Measurements from ENCODE around the gene BSDC1. TPM values are rescaled to one million over a fixed set of nuclear protein-coding genes. Genes with fewer than 3 reads are reported as not detected.

BSDC1 gene
- total and polyA plus RNA-seq, 9 donors, result 54.9 to 107 (median 72.9) TPM

DNA sequence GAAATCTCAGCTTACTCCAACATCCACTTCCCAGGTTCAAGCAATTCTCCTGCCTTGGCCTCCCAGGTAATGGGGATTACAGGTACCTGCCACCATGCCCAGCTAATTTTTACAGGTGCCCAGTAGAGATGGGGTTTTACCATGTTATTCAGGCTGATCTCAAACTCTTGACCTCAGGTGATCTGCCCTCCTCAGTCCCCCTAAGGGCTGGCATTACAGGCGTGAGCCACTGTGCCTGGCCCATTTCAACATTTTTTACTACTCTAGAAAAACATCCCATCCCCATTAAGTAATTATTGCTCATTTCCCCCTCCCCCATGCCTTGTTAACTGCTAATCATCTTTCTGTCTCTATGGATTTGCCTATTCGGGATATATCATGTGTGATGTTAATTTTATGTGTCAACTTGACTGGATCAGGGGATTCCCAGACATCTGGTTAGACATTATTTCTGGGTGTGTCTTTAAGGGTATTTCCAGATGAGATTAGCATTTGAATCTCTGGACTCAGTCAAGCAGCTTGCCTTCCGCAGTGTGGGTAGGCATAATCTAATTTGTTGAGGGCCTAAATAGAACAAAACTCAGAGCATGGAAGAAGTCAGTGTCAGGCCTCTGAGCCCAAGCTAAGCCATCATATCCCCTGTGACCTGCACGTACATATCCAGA lies 37.6 kb upstream of the BSDC1 start:
- WGBS, 3 donors, result 79 to 83% (median 81%) methylated on average over 4 of the region's 4 CpGs
- DNase-seq, result no peak
- Histone ChIP-seq H3K27ac (no peak overlapping the region), H3K36me3 (no peaks in the 10 kb centered on the region), H3K4me1 (ENCODE audit: insufficient read depth) (no peaks in the 10 kb centered on the region), H3K4me3 (no peak overlapping the region), H3K9me3 (no peaks in the 10 kb centered on the region), H3K27me3 (no peaks in the 10 kb centered on the region)
- TF ChIP-seq POLR2A (IDR thresholded peaks at IDR 0.05), result no peak
- intact Hi-C loops (cut with DNase I), result no loop called here

DNA sequence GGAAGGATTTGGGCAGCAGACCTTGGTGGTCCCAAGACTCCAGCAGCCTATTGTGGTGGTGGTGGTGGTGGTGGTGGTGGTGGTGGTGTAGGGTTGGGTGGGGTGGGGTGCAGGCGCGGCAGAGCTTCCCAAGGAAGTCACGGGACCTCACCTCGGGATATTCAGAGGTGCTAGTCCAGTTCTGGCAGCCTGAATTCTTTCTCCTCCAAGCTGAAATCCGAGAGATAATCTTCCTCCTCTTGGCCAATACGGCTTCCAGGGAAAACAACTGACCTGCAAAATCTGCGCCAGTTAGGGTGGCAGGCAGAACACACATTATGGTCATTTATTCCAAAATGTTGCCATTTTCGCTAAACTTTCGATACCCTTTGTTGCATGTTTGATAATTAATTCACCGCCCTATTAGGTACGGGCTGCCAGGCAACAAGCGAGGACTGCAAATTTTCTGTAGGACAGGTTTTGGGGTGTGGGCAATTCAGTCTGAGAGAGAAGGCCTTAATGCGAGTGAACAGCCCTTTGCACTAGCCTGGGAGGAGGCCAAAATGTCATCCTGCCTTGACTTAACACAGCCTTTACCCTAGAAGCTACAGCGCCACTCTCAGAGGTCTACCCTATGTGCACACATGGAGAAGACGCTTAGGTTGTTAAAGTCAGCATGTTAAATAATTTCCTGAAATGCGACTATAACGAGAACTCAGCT lies 33.2 kb upstream of the BSDC1 start:
- Histone ChIP-seq H3K4me3 (no peak overlapping the region), H3K27me3 (no peaks in the 10 kb centered on the region), H3K36me3 (no peaks in the 10 kb centered on the region), H3K9me3 (no peaks in the 10 kb centered on the region), H3K27ac (no peak overlapping the region), H3K4me1 (ENCODE audit: insufficient read depth) (no peaks in the 10 kb centered on the region)
- intact Hi-C loops (cut with DNase I), result no loop called here
- DNase-seq, result no peak
- 67 to 76% (median 69%) methylated on average over 16 to 17 of the region's 17 CpGs for WGBS, 3 donors
- TF ChIP-seq POLR2A (IDR thresholded peaks at IDR 0.05) (no peak), EP300 (IDR thresholded peaks at IDR 0.05) (no peak)
- TF ChIP-seq, protein P1, sequence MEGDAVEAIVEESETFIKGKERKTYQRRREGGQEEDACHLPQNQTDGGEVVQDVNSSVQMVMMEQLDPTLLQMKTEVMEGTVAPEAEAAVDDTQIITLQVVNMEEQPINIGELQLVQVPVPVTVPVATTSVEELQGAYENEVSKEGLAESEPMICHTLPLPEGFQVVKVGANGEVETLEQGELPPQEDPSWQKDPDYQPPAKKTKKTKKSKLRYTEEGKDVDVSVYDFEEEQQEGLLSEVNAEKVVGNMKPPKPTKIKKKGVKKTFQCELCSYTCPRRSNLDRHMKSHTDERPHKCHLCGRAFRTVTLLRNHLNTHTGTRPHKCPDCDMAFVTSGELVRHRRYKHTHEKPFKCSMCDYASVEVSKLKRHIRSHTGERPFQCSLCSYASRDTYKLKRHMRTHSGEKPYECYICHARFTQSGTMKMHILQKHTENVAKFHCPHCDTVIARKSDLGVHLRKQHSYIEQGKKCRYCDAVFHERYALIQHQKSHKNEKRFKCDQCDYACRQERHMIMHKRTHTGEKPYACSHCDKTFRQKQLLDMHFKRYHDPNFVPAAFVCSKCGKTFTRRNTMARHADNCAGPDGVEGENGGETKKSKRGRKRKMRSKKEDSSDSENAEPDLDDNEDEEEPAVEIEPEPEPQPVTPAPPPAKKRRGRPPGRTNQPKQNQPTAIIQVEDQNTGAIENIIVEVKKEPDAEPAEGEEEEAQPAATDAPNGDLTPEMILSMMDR (IDR thresholded peaks at IDR 0.05), result no peak

DNA sequence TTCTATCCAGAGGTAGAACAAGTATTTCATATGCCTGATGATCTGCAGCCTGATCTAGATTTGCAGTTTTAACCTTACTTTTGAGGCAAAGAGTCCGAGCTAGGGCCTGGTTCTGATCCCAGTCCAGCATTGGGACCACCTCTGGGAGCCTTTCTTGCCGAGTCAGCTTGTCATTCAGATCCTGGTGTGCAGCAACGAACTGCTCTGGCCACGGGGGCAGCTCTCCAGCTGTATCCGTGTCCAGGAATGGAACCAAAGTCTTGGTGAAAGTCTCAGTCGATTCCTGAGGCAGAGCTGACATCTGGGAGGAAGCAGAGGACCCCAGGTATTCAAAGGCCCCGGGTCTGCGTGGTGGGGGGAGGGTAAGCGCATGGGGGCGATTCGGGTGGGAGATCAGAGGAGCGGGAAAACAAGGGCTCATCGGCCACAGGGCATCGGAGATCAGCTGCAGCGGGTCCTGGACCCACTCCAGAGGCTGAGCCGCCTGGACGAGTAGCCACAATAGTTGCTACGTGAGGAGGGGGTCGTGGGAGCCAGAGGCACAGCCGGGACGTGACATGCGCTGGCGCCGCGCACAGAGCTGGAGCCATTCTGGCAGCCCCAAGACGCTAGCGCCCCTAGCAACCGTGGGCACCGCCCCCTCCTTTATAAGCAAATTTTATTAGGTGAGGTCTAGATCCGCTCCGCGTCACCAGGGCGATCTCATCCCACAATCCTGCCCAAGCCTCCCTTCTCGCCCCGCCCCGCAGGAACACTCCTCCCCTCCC lies 32.4 kb upstream of the BSDC1 start:
- H3K9me3 ChIP-seq, result no peaks in the 10 kb centered on the region
- WGBS, 3 donors, result 5 to 6% (median 6%) methylated on average over 36 of the region's 36 CpGs
- no peaks in the 10 kb centered on the region for H3K4me1 ChIP-seq (ENCODE audit: insufficient read depth)
- DNase-seq, result peak in 3 of 5 donors; percentile 19 to 51 (median 33)
- H3K36me3 ChIP-seq, result no peaks in the 10 kb centered on the region
- no peaks in the 10 kb centered on the region for H3K27me3 ChIP-seq
- H3K4me3 ChIP-seq, result peak overlapping the region; percentile 5
- H3K27ac ChIP-seq, result no peak overlapping the region
- TF ChIP-seq EP300 (IDR thresholded peaks at IDR 0.05), result no peak
- no peak for TF ChIP-seq POLR2A (IDR thresholded peaks at IDR 0.05)
- TF ChIP-seq, protein P1 (IDR thresholded peaks at IDR 0.05), result no peak
- intact Hi-C loops (cut with DNase I), result no loop called here

DNA sequence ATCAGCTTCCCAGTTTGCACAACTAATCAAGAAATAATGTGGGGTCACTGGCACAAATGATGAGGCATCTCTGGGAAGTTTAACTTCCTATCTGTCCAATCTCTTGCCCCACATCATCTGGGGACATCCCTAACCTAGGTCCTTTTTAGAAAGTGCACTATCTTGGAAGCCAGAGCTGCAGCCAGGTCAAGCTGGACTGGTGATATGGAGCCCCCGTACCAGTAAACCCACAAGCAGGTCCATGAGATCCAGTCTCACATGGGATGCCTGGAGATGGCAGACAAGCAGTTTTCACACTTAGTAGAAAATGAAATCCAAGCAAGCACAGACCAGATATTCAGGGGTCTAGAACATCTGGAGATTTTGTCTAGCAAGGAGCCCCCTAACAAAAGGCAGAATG lies 27.5 kb upstream of the BSDC1 start:
- no peaks in the 10 kb centered on the region for H3K36me3 ChIP-seq
- intact Hi-C loops (cut with DNase I), result no loop called here
- H3K27ac ChIP-seq, result no peak overlapping the region
- 88 to 94% (median 89%) methylated on average over 1 of the region's 1 CpG for WGBS, 3 donors
- no peak for DNase-seq
- no peak overlapping the region for H3K4me3 ChIP-seq
- no peaks in the 10 kb centered on the region for H3K4me1 ChIP-seq (ENCODE audit: insufficient read depth)
- no peaks in the 10 kb centered on the region for H3K9me3 ChIP-seq
- TF ChIP-seq POLR2A (IDR thresholded peaks at IDR 0.05), result no peak
- TF ChIP-seq, protein P1 (IDR thresholded peaks at IDR 0.05), result no peak
- no peak for TF ChIP-seq EP300 (IDR thresholded peaks at IDR 0.05)
- no peaks in the 10 kb centered on the region for H3K27me3 ChIP-seq

All from ovary (tissue), 9 donors.